Lower leg skin (tissue), 3 donors: ENCODE measurements around the gene SEMA3G.

ENCODE experiments used
- POLR2A ChIP-seq, 2 donors: fragments of 450-650 bp; IDR thresholded peaks; one replicate each; pipeline ENCODE4 v1.6.1; 2016 to 2017; ENCODE audit warnings: antibody characterized with exemption in 2 of 2, mild to moderate bottlenecking in 1 of 2, moderate library complexity in 1 of 2
- TF ChIP-seq, protein P1 (sequence below), 3 donors: fragments of 450-650 bp; IDR thresholded peaks; one replicate each; pipeline ENCODE4 v1.5.1; 2016; ENCODE audit warnings: antibody characterized with exemption in 3 of 3, mild to moderate bottlenecking in 3 of 3, moderate library complexity in 2 of 3

DNA sequence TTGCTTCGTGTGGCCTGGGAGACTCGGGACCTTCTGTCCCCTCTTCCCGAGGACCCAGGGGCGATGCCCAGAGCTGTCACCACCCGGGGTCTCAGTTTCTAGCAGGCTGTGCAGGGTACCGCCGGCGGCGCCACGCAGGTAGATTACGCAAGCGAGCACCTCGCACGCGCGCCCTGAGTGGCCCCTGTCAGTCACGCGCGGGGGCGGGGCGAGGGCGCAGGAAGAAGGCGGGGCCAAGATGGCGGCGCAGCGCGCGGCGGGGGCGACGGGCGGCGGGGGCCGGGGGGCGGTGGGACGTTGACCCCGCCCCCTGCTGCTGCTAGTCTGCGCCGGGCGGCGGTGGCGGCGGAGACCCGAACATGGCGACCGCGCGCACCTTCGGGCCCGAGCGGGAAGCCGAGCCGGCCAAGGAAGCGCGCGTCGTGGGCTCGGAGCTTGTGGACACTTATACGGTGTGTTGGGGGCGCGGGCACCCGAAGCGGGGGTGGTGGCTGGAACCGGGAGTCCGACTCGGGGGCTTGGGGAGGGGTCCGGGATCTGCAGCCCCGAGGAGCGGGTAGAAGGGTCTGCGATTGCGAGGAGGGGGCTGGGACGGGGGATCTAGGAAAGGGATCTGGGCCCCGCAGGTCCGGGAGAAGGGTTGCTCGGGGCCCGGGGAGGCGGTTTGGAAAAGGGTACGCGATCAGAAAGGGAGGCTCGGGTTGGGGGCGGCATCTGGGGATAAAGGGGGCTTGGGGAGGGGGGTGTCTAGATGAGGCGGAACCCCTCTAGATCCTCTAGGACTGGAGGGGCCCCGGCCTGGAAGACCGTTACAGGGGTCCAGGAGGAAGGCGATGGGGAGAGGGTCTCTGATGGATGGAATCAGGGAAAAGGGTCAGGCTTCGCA is 10.6 kb upstream of the SEMA3G start, which contains the start of gene NISCH:
- TF ChIP-seq, protein P1, sequence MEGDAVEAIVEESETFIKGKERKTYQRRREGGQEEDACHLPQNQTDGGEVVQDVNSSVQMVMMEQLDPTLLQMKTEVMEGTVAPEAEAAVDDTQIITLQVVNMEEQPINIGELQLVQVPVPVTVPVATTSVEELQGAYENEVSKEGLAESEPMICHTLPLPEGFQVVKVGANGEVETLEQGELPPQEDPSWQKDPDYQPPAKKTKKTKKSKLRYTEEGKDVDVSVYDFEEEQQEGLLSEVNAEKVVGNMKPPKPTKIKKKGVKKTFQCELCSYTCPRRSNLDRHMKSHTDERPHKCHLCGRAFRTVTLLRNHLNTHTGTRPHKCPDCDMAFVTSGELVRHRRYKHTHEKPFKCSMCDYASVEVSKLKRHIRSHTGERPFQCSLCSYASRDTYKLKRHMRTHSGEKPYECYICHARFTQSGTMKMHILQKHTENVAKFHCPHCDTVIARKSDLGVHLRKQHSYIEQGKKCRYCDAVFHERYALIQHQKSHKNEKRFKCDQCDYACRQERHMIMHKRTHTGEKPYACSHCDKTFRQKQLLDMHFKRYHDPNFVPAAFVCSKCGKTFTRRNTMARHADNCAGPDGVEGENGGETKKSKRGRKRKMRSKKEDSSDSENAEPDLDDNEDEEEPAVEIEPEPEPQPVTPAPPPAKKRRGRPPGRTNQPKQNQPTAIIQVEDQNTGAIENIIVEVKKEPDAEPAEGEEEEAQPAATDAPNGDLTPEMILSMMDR (IDR thresholded peaks at IDR 0.05): no peak
- TF ChIP-seq POLR2A (IDR thresholded peaks at IDR 0.05): no peak
